Loucy (cell line): ENCODE measurements around the gene ZBTB16.

Source experiments
- EZH2phosphoT487 ChIP-seq: fragments of 200-600 bp; IDR thresholded peaks from 2 replicates; pipeline ENCODE4 v1.6.1; 2018; ENCODE audit warnings: antibody characterized with exemption, mild to moderate bottlenecking, moderate library complexity, borderline replicate concordance
- TF ChIP-seq, protein P1 (sequence below): fragments of 200-600 bp; sonication (generic); conservative IDR thresholded peaks from 2 replicates; pipeline ENCODE4 v1.5.1; 2014; ENCODE audit warnings: mild to moderate bottlenecking, antibody characterized with exemption, low read length

DNA sequence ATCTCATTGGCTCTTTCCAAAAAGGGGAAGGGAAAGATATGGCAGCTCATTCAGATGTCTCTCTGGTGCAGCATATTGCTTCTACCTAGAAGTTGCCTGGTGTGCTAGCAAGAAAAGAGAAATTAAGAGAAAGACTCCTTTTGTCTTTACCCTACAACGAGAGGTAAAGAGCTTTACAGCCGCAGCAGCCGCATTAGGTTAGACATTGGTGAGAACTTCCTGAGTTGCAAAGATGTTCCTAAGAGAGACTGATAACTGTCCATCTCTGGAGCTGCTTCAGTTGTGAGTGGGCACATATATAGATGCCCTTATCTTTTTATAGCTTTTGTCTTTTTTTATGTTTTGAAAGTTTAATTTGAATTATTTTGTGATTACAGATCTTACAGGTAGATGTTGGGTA is 155.9 kb downstream of the ZBTB16 start:
- TF ChIP-seq, protein P1, sequence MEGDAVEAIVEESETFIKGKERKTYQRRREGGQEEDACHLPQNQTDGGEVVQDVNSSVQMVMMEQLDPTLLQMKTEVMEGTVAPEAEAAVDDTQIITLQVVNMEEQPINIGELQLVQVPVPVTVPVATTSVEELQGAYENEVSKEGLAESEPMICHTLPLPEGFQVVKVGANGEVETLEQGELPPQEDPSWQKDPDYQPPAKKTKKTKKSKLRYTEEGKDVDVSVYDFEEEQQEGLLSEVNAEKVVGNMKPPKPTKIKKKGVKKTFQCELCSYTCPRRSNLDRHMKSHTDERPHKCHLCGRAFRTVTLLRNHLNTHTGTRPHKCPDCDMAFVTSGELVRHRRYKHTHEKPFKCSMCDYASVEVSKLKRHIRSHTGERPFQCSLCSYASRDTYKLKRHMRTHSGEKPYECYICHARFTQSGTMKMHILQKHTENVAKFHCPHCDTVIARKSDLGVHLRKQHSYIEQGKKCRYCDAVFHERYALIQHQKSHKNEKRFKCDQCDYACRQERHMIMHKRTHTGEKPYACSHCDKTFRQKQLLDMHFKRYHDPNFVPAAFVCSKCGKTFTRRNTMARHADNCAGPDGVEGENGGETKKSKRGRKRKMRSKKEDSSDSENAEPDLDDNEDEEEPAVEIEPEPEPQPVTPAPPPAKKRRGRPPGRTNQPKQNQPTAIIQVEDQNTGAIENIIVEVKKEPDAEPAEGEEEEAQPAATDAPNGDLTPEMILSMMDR, result no peak
- no peak for TF ChIP-seq EZH2phosphoT487
